Gastrocnemius medialis (tissue), 4 donors: ENCODE measurements around the gene ISG15.

Experiments used
- POLR2A ChIP-seq, 2 donors: fragments of 450-650 bp; IDR thresholded peaks; one replicate each; pipeline ENCODE4 v1.6.1; 2017; ENCODE audit warnings: antibody characterized with exemption in 2 of 2, mild to moderate bottlenecking in 2 of 2, moderate library complexity in 2 of 2
- TF ChIP-seq, protein P1 (sequence below), 5 experiments: fragments of 450-650 bp in 3 of 5; fragments of 200-600 bp in 2 of 5; sonication (generic) in 2 of 5; IDR thresholded peaks in 4 of 5; conservative IDR thresholded peaks in 1 of 5; 1 replicate in 4 of 5; 2 replicates in 1 of 5; pipeline ENCODE4 v1.5.1; 2016 to 2019; ENCODE audit warnings: antibody characterized with exemption in 5 of 5, mild to moderate bottlenecking in 3 of 5, moderate library complexity in 3 of 5

DNA sequence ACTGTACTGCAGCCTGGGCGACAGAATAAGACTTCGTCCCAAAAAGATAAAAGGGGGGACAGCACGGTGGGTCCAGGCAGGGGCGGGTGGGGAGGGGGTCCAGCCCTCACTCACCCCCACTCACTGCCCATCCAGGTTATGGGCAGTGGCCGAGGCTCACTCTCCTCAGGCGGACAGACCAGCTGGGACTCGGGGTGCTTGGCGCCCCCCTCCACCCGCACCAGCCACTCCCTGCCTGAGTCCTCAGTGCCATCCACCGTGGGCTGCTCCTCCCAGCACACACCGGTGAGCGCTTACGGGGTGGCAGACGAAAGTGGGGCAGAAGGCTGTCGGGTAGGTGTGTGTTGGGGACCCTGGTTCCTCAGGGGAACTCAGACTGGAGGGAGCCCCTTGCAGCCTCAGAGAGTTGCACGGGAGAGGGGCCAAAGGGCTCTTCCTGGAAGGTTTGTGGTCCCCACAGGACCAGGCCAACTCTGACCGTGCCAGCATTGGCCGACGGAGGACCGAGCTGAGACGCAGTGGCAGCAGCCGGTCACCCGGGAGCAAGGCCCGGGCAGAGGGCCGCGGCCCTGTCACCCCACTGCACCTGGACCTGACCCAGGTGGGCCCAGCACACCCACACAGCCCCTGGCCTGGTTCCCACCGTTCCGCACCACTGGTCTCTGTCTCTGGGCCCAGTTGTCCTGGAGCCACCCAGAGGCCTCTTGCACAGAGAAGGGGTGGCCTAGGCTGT, 40.4 kb upstream of the ISG15 start:
- TF ChIP-seq, protein P1, sequence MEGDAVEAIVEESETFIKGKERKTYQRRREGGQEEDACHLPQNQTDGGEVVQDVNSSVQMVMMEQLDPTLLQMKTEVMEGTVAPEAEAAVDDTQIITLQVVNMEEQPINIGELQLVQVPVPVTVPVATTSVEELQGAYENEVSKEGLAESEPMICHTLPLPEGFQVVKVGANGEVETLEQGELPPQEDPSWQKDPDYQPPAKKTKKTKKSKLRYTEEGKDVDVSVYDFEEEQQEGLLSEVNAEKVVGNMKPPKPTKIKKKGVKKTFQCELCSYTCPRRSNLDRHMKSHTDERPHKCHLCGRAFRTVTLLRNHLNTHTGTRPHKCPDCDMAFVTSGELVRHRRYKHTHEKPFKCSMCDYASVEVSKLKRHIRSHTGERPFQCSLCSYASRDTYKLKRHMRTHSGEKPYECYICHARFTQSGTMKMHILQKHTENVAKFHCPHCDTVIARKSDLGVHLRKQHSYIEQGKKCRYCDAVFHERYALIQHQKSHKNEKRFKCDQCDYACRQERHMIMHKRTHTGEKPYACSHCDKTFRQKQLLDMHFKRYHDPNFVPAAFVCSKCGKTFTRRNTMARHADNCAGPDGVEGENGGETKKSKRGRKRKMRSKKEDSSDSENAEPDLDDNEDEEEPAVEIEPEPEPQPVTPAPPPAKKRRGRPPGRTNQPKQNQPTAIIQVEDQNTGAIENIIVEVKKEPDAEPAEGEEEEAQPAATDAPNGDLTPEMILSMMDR (IDR thresholded peaks at IDR 0.05 in 4 of 5, conservative IDR thresholded peaks at IDR 0.05 in 1 of 5): no peak
- no peak for TF ChIP-seq POLR2A (IDR thresholded peaks at IDR 0.05)
